H1 (cell line): ENCODE data around the gene OR1I1. TPM values are rescaled to one million over a fixed set of nuclear protein-coding genes. Genes with fewer than 3 reads are reported as not detected.

Source experiments
- CTCF ChIA-PET: fragments of 300-600 bp; sonication (Branson Sonifier 250); formaldehyde crosslinking; loops from one replicate; lab custom pipeline; 2021; ENCODE audit not compliant: partially characterized antibody; lab: Charles Lee
- POLR2A ChIA-PET: fragments of 300-600 bp; sonication (Branson Sonifier 250); formaldehyde crosslinking; loops from one replicate; lab custom pipeline; 2021; ENCODE audit warnings: inconsistent platforms; ENCODE audit not compliant: partially characterized antibody; lab: Charles Lee
- DNase-seq, 2 experiments: peaks; one replicate each; pipeline versions ENCODE4 v3.0.0 to v3.0.0-alpha.2; 2010 to 2022; ENCODE audit warnings: low spot score in 2 of 2, low read depth in 1 of 2, mixed read lengths in 1 of 2
- FAIRE-seq: peaks from 2 replicates; lab custom pipeline; 2011; peaks lifted over from hg19 to GRCh38; lab: Jason Lieb, UNC
- H2AFZ ChIP-seq: 2 replicates; pipeline ENCODE4 v1.8.1; 2012; ENCODE audit warnings: low read length, inconsistent platforms
- H2AK5ac ChIP-seq: 2 replicates; pipeline ENCODE4 v1.6.1; 2013; ENCODE audit warnings: low read depth, low read length
- H2BK120ac ChIP-seq: replicated peaks from 2 replicates; pipeline ENCODE3; 2013; ENCODE audit warnings: low read depth, low read length, inconsistent platforms
- H2BK12ac ChIP-seq: 2 replicates; pipeline ENCODE4 v1.6.1; 2013; ENCODE audit warnings: low read depth, low read length
- H2BK15ac ChIP-seq: 2 replicates; pipeline ENCODE4 v1.6.1; 2013; ENCODE audit warnings: low read length
- H2BK20ac ChIP-seq: 2 replicates; pipeline ENCODE4 v1.6.1; 2013; ENCODE audit warnings: low read length
- H2BK5ac ChIP-seq: 2 replicates; pipeline ENCODE4 v1.6.1; 2013; ENCODE audit warnings: low read depth, low read length
- H3K14ac ChIP-seq: 2 replicates; pipeline ENCODE4 v1.6.1; 2013; ENCODE audit warnings: inconsistent platforms; ENCODE audit not compliant: insufficient read length
- H3K18ac ChIP-seq: 2 replicates; pipeline ENCODE4 v1.6.1; 2013; ENCODE audit warnings: low read length; ENCODE audit errors: extremely low read depth
- H3K23ac ChIP-seq: 2 replicates; pipeline ENCODE4 v1.6.1; 2013; ENCODE audit warnings: inconsistent platforms; ENCODE audit not compliant: insufficient read length
- H3K23me2 ChIP-seq: 2 replicates; pipeline ENCODE4 v1.6.1; 2013; ENCODE audit warnings: low read depth, low read length
- H3K27ac ChIP-seq: 2 replicates; pipeline ENCODE4 v1.6.1; 2011; ENCODE audit warnings: low read depth, low read length, inconsistent platforms
- H3K27me3 ChIP-seq, 4 experiments: replicated peaks in 1 of 4; 1 replicate in 1 of 4; 2 replicates in 3 of 4; pipeline versions ENCODE4 v1.6.1 to v1.8.1; 2011 to 2013; ENCODE audit warnings: low read length in 3 of 4, mild to moderate bottlenecking in 3 of 4, inconsistent platforms in 2 of 4, mixed read lengths in 2 of 4, moderate library complexity in 1 of 4; ENCODE audit not compliant: control insufficient read depth in 3 of 4, insufficient read depth in 3 of 4; ENCODE audit errors: extremely low read depth in 1 of 4
- H3K36me3 ChIP-seq, 4 experiments: 2 replicates each; pipeline versions ENCODE4 v1.6.1 to v1.8.1; 2011 to 2013; ENCODE audit warnings: mild to moderate bottlenecking in 4 of 4, low read length in 3 of 4, moderate library complexity in 2 of 4, control low read depth in 1 of 4, inconsistent platforms in 1 of 4; ENCODE audit not compliant: insufficient read depth in 4 of 4, control insufficient read depth in 2 of 4
- H3K4ac ChIP-seq: replicated peaks from 2 replicates; pipeline ENCODE3; 2013; ENCODE audit warnings: low read length, low read depth, mixed read lengths, inconsistent platforms; ENCODE audit not compliant: insufficient read length
- H3K4me1 ChIP-seq, 4 experiments: replicated peaks in 1 of 4; 1 replicate in 1 of 4; 2 replicates in 3 of 4; pipeline versions ENCODE4 v1.6.1 to v1.8.1; 2011 to 2013; ENCODE audit warnings: low read length in 3 of 4, inconsistent platforms in 2 of 4, mixed read lengths in 1 of 4; ENCODE audit not compliant: insufficient read depth in 4 of 4, control insufficient read depth in 3 of 4
- H3K4me2 ChIP-seq, 2 experiments: 2 replicates each; pipeline versions ENCODE4 v1.6.1 to v1.8.1; 2011 to 2013; ENCODE audit warnings: low read depth in 2 of 2, low read length in 2 of 2, control low read depth in 1 of 2, inconsistent platforms in 1 of 2, mild to moderate bottlenecking in 1 of 2; ENCODE audit not compliant: insufficient read depth in 1 of 2
- H3K4me3 ChIP-seq, 4 experiments: fragments of 200-600, 300-600 bp in 1 of 4; sonication (generic), shearing (Covaris generic), sonication (Bioruptor Twin) in 1 of 4; 2 replicates each; pipeline versions ENCODE4 v1.5.1 to v1.8.1; 2011 to 2016; ENCODE audit warnings: low read length in 4 of 4, low read depth in 3 of 4, control low read depth in 2 of 4, inconsistent platforms in 2 of 4, mild to moderate bottlenecking in 2 of 4, mixed read lengths in 1 of 4, moderate library complexity in 1 of 4; ENCODE audit not compliant: insufficient read depth in 2 of 4; ENCODE audit errors: extremely low read depth in 1 of 4
- H3K56ac ChIP-seq: replicated peaks from 2 replicates; pipeline ENCODE3; 2013; ENCODE audit warnings: low read depth, mild to moderate bottlenecking, mixed read lengths, low read length, inconsistent platforms; ENCODE audit not compliant: insufficient read length
- H3K79me1 ChIP-seq: 2 replicates; pipeline ENCODE4 v1.6.1; 2013; ENCODE audit warnings: low read depth, low read length, control low read depth
- H3K79me2 ChIP-seq, 2 experiments: 2 replicates each; pipeline versions ENCODE4 v1.6.1 to v1.8.1; 2012 to 2013; ENCODE audit warnings: low read length in 2 of 2, mild to moderate bottlenecking in 2 of 2, inconsistent platforms in 1 of 2; ENCODE audit not compliant: insufficient read depth in 2 of 2, control insufficient read depth in 1 of 2
- H3K9ac ChIP-seq, 4 experiments: replicated peaks in 1 of 4; 1 replicate in 1 of 4; 2 replicates in 3 of 4; pipeline versions ENCODE4 v1.6.1 to v1.8.1; 2011 to 2013; ENCODE audit warnings: low read depth in 3 of 4, low read length in 3 of 4, control low read depth in 2 of 4, mild to moderate bottlenecking in 2 of 4, moderate library complexity in 2 of 4, inconsistent platforms in 1 of 4; ENCODE audit errors: extremely low read depth in 1 of 4
- H3K9me3 ChIP-seq, 2 experiments: 2 replicates each; pipeline versions ENCODE4 v1.6.1 to v1.8.1; 2012 to 2013; ENCODE audit warnings: mild to moderate bottlenecking in 2 of 2, moderate library complexity in 2 of 2, control low read depth in 1 of 2, inconsistent platforms in 1 of 2, low read depth in 1 of 2, low read length in 1 of 2, mixed read lengths in 1 of 2; ENCODE audit not compliant: insufficient read depth in 2 of 2
- H4K20me1 ChIP-seq, 2 experiments: replicated peaks in 1 of 2; 2 replicates each; pipeline versions ENCODE3 to v1.8.1; 2011 to 2013; ENCODE audit warnings: inconsistent platforms in 2 of 2, low read length in 2 of 2, mild to moderate bottlenecking in 1 of 2; ENCODE audit not compliant: insufficient read depth in 2 of 2, control insufficient read depth in 1 of 2
- H4K5ac ChIP-seq: 2 replicates; pipeline ENCODE4 v1.6.1; 2013; ENCODE audit warnings: low read length, low read depth, mixed read lengths, inconsistent platforms; ENCODE audit not compliant: insufficient read length
- H4K8ac ChIP-seq: 2 replicates; pipeline ENCODE4 v1.8.0; 2013; ENCODE audit warnings: mild to moderate bottlenecking, moderate library complexity, low read length, inconsistent platforms; ENCODE audit not compliant: insufficient read depth; ENCODE audit errors: extremely low read depth
- H4K91ac ChIP-seq: replicated peaks from 2 replicates; pipeline ENCODE3; 2013; ENCODE audit warnings: low read length, mixed read lengths, inconsistent platforms; ENCODE audit not compliant: insufficient read length
- CHD2 ChIP-seq: IDR thresholded peaks from 2 replicates; pipeline ENCODE4 v1.6.1; 2012; ENCODE audit warnings: low read length, improper control_type of control experiment
- CREB1 ChIP-seq: IDR thresholded peaks from 2 replicates; pipeline ENCODE4 v1.6.1; 2012; ENCODE audit warnings: inconsistent platforms
- EGR1 ChIP-seq: IDR thresholded peaks from 2 replicates; pipeline ENCODE4 v1.6.1; 2011; ENCODE audit warnings: low read depth, low read length, borderline replicate concordance
- HDAC2 ChIP-seq, 2 experiments: fragments of 300-600 bp in 1 of 2; sonication (generic) in 1 of 2; IDR thresholded peaks; 2 replicates each; pipeline ENCODE4 v1.6.1; 2011 to 2012; ENCODE audit warnings: low read depth in 2 of 2, low read length in 2 of 2, mild to moderate bottlenecking in 2 of 2, moderate library complexity in 2 of 2, borderline replicate concordance in 1 of 2, inconsistent platforms in 1 of 2
- HDAC6 ChIP-seq: IDR thresholded peaks from one replicate; pipeline ENCODE4 v1.7.1; 2012; ENCODE audit warnings: low read depth, mild to moderate bottlenecking, inconsistent platforms, low read length, moderate library complexity
- POLR2A ChIP-seq, 2 experiments: IDR thresholded peaks; 1 replicate in 1 of 2; 2 replicates in 1 of 2; pipeline ENCODE4 v1.6.1; 2011; ENCODE audit warnings: low read depth in 2 of 2, low read length in 2 of 2, mild to moderate bottlenecking in 2 of 2; ENCODE audit errors: control extremely low read depth in 1 of 2
- RBBP5 ChIP-seq: IDR thresholded peaks from 2 replicates; pipeline ENCODE4 v1.7.1; 2012; ENCODE audit warnings: low read depth, mild to moderate bottlenecking, inconsistent platforms, low read length, moderate library complexity, borderline replicate concordance
- SIX5 ChIP-seq: IDR thresholded peaks from 2 replicates; pipeline ENCODE4 v1.6.1; 2011; ENCODE audit warnings: mild to moderate bottlenecking, low read depth, low read length
- SP2 ChIP-seq: IDR thresholded peaks from 2 replicates; pipeline ENCODE4 v1.6.1; 2012; ENCODE audit warnings: mild to moderate bottlenecking, low read length, inconsistent platforms
- WGBS, 2 experiments: shearing (Covaris generic) in 1 of 2; methylation state at CpG; one replicate each; pipeline versions ENCODE4 v1.1.6 to v1.1.7; 2013 to 2015; ENCODE audit warnings: low lambda C conversion rate in 2 of 2, mixed read lengths in 2 of 2, inconsistent platforms in 1 of 2, low coverage in 1 of 2, missing lambda C conversion rate in 1 of 2; ENCODE audit not compliant: insufficient replicate concordance in 2 of 2, insufficient coverage in 1 of 2, insufficient read length in 1 of 2; ENCODE audit errors: extremely low coverage in 1 of 2, missing lambda C conversion rate in 1 of 2; 5-methylcytosine and 5-hydroxymethylcytosine counted together
- polyA plus RNA-seq, 7 experiments: library from polyadenylated mRNA; depleted of rRNA in 3 of 7; stranded (reverse) in 5 of 7; unstranded in 2 of 7; fragments of >200 nt in 5 of 7; fragments of 200-250 nt in 2 of 7; gene quantifications; 1 replicate in 5 of 7; 2 replicates in 1 of 7; 4 replicates in 1 of 7; pipeline versions ENCODE4 v1.2.1 to v1.2.3, GENCODE V29; 2011 to 2013; ENCODE audit warnings: missing spikeins in 2 of 7, mixed read lengths in 2 of 7
- total RNA-seq: library from RNA; stranded (reverse); fragmentation: NEBNext Ultra II Directional; extraction: Animal tissue kit (Norgen Biotek cat#: 25700); gene quantifications from 2 replicates; pipeline ENCODE4 v1.2.1, GENCODE V29; 2021

The OR1I1 gene
- total and polyA plus RNA-seq, 2 of the 8 experiments (the other 6 are each of a cell fraction or from before 2014, with no cell fraction given), result not detected

DNA sequence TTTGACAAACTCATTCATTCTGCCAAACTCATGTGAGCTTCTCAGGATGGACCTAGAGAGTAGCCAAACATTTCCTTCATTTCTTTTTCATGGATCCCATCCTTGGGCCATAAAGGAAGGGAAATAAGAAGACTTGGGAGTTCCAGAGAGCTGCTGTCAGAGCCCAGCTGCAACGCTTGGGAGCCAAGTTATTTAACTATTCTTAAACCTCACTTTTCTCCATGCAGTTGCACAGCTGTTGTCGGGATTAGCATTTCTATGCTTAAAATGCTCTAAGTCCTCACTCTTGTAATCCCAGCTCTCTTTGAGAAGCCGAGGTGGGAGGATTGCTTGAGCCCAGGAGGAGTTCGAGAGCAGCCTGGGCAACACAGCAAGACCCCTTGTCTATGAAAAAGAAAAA, 44.4 kb upstream of the OR1I1 start:
- Histone ChIP-seq H2AK5ac (no peak overlapping the region), H3K27ac (no peak overlapping the region), H4K20me1 (no peaks in the 10 kb centered on the region), H2BK120ac (no peak overlapping the region), H2BK12ac (no peak overlapping the region), H2BK5ac (no peak overlapping the region), H3K79me2 (no peaks in the 10 kb centered on the region), H2BK20ac (no peak overlapping the region), H4K5ac (no peak overlapping the region), H4K91ac (no peak overlapping the region), H3K4ac (no peak overlapping the region), H3K36me3 (no peaks in the 10 kb centered on the region), H3K4me3 (no peak overlapping the region), H3K27me3 (no peaks in the 10 kb centered on the region), H3K56ac (no peak overlapping the region), H3K18ac (no peak overlapping the region), H2BK15ac (no peak overlapping the region), H3K14ac (no peak overlapping the region), H3K4me2 (no peak overlapping the region), H3K4me1 (no peaks in the 10 kb centered on the region), H3K23ac (no peak overlapping the region), H4K8ac (no peak overlapping the region), H2AFZ (no peak overlapping the region), H3K23me2 (peaks cover 4% of the 10 kb centered on the region; the same call in 1 of the 2 replicates), H3K9ac (no peak overlapping the region), H3K79me1 (no peaks in the 10 kb centered on the region), H3K9me3 (peaks cover 21 to 54% of the 10 kb centered on the region in 2 experiments; a peak in 3 of 4 replicates)
- DNase-seq (no peak), FAIRE-seq (no peak)
- ChIA-PET CTCF (interaction anchor here (1.2 to 1.5 kb wide), 2 partner anchors 116 to 464 kb away, joined by 3 to 4 read pairs; no protein-coding TSS in a partner anchor), POLR2A (no interaction called here)
- no peak for TF ChIP-seq CHD2
- TF ChIP-seq RBBP5, result no peak
- TF ChIP-seq SIX5, result no peak
- no peak for TF ChIP-seq SP2
- TF ChIP-seq CREB1, result no peak
- TF ChIP-seq POLR2A (IDR thresholded peaks at IDR 0.05; ENCODE audit: control extremely low read depth in 1 of 2, low read depth in 2 of 2, low read length in 2 of 2), result no peak
- no peak for TF ChIP-seq HDAC6
- TF ChIP-seq HDAC2 (IDR thresholded peaks at IDR 0.05; ENCODE audit: borderline replicate concordance in 1 of 2, low read depth in 2 of 2, low read length in 2 of 2), result no peak
- TF ChIP-seq EGR1, result no peak
- WGBS, 2 experiments, result 66% methylated on average over 4 of the region's 4 CpGs; no CpG with 5 or more reads in 1 of the 2 experiments
